ENCODE measurements around the gene PTPRG.
A peak's percentile ranks its signal among the peaks of the same experiment; 100 is the strongest.

The PTPRG gene

GRCh38 chr3:61841111-61841845, 279.9 kb downstream of the PTPRG start:
- no peak for DNase-seq

GRCh38 chr3:61841988-61842387, 280.6 kb downstream of the PTPRG start:
- no peak for DNase-seq

GRCh38 chr3:61844346-61844745, 283.0 kb downstream of the PTPRG start:
- no peak for DNase-seq

- no peak for DNase-seq
Measured at GRCh38 chr3:61846488-61846887, 285.1 kb downstream of the PTPRG start.

GRCh38 chr3:61847784-61848462, 286.6 kb downstream of the PTPRG start:
- no peak for DNase-seq

GRCh38 chr3:61848885-61849284, 287.5 kb downstream of the PTPRG start:
- no peak for DNase-seq

GRCh38 chr3:61853912-61854311, 292.5 kb downstream of the PTPRG start:
- no peak for DNase-seq

GRCh38 chr3:61855211-61855610, 293.8 kb downstream of the PTPRG start:
- no peak for DNase-seq

GRCh38 chr3:61857297-61857696, 295.9 kb downstream of the PTPRG start:
- DNase-seq = no peak

- peak in 1 of 2 experiments; percentile 11 for DNase-seq
Measured at GRCh38 chr3:61858054-61858453, 296.7 kb downstream of the PTPRG start.

- no peak for DNase-seq
Measured at GRCh38 chr3:61861410-61861809, 300.0 kb downstream of the PTPRG start.

GRCh38 chr3:61862614-61863289, 301.4 kb downstream of the PTPRG start:
- DNase-seq = no peak

GRCh38 chr3:61863579-61863978, 302.2 kb downstream of the PTPRG start:
- no peak for DNase-seq

- no peak for DNase-seq
Measured at GRCh38 chr3:61864886-61865285, 303.5 kb downstream of the PTPRG start.

- no peak for DNase-seq
Measured at GRCh38 chr3:61865466-61866152, 304.2 kb downstream of the PTPRG start.

- no peak for DNase-seq
Measured at GRCh38 chr3:61866153-61866542, 304.8 kb downstream of the PTPRG start.

- DNase-seq = peak; percentile 61 to 90
Measured at GRCh38 chr3:61866961-61867461, 305.6 kb downstream of the PTPRG start.

- no peak for DNase-seq
Measured at GRCh38 chr3:61868499-61868898, 307.1 kb downstream of the PTPRG start.

- DNase-seq = no peak
Measured at GRCh38 chr3:61869371-61869770, 308.0 kb downstream of the PTPRG start.

GRCh38 chr3:61871644-61872043, 310.3 kb downstream of the PTPRG start:
- no peak for DNase-seq

- peak in 1 of 2 experiments; percentile 47 for DNase-seq
Measured at GRCh38 chr3:61872077-61872706, 310.8 kb downstream of the PTPRG start.

- no peak for DNase-seq
Measured at GRCh38 chr3:61875046-61875844, 313.9 kb downstream of the PTPRG start.
